HepG2 (cell line): ENCODE results near the gene VGF. TPM values are rescaled to one million over a fixed set of nuclear protein-coding genes. Genes with fewer than 3 reads are reported as not detected.

ENCODE experiments used
- ARHGAP35 ChIP-seq: sonication (generic); formaldehyde crosslinking; IDR thresholded peaks from 2 replicates; pipeline ENCODE4 v1.9.0; 2022; ENCODE audit warnings: mild to moderate bottlenecking, inconsistent platforms, moderate library complexity, missing genetic modification reagents, borderline replicate concordance
- EEA1 ChIP-seq: sonication (generic); formaldehyde crosslinking; IDR thresholded peaks from 2 replicates; pipeline ENCODE4 v1.5.1; 2020; ENCODE audit warnings: mild to moderate bottlenecking, missing genetic modification reagents, borderline replicate concordance
- ESRRA ChIP-seq: sonication (generic); formaldehyde crosslinking; IDR thresholded peaks from 2 replicates; pipeline ENCODE4 v1.5.1; 2020; ENCODE audit warnings: mild to moderate bottlenecking, low read depth, missing genetic modification reagents
- HCFC1 ChIP-seq: fragments of 150-350 bp; IDR thresholded peaks from 2 replicates; pipeline ENCODE4 v1.6.1; 2014; ENCODE audit warnings: low read depth, low read length
- HIVEP1 ChIP-seq: sonication (generic); formaldehyde crosslinking; IDR thresholded peaks from 2 replicates; pipeline ENCODE4 v1.4.0; 2020; ENCODE audit warnings: mild to moderate bottlenecking, missing genetic modification reagents
- HOXA5 ChIP-seq: sonication (generic); formaldehyde crosslinking; IDR thresholded peaks from 2 replicates; pipeline ENCODE4 v1.4.0; 2020; ENCODE audit warnings: missing genetic modification reagents
- MEIS2 ChIP-seq: sonication (generic); formaldehyde crosslinking; IDR thresholded peaks from 2 replicates; pipeline ENCODE4 v1.9.0; 2021; ENCODE audit warnings: mild to moderate bottlenecking, missing genetic modification reagents
- NFRKB ChIP-seq: fragments of 450-650 bp; IDR thresholded peaks from 2 replicates; pipeline ENCODE4 v1.6.1; 2017
- NONO ChIP-seq, 2 experiments: fragments of 450-650 bp in 1 of 2; sonication (generic) in 1 of 2; formaldehyde crosslinking in 1 of 2; IDR thresholded peaks in 1 of 2; conservative IDR thresholded peaks in 1 of 2; 2 replicates each; pipeline versions ENCODE4 v1.6.1 to v1.8.0; 2017 to 2022; ENCODE audit warnings: mild to moderate bottlenecking in 1 of 2, missing genetic modification reagents in 1 of 2, moderate library complexity in 1 of 2
- POLR2A ChIP-seq, 2 experiments: IDR thresholded peaks; 2 replicates each; pipeline ENCODE4 v1.6.1; 2011; ENCODE audit warnings: low read depth in 2 of 2, low read length in 2 of 2, mild to moderate bottlenecking in 1 of 2, moderate library complexity in 1 of 2; ENCODE audit not compliant: insufficient read depth in 1 of 2
- POLR2G ChIP-seq: fragments of 200-400 bp; formaldehyde crosslinking; IDR thresholded peaks from 2 replicates; pipeline ENCODE4 v1.6.1; 2018; ENCODE audit warnings: mild to moderate bottlenecking, low read depth, low read length, moderate library complexity
- SMAD1 ChIP-seq: sonication (generic); formaldehyde crosslinking; IDR thresholded peaks from 2 replicates; pipeline ENCODE4 v1.4.0; 2020; ENCODE audit warnings: missing genetic modification reagents, low read depth, mild to moderate bottlenecking, borderline replicate concordance
- SMARCE1 ChIP-seq: fragments of 450-650 bp; IDR thresholded peaks from 2 replicates; pipeline ENCODE4 v1.6.1; 2017; ENCODE audit warnings: borderline replicate concordance
- ZBTB7B ChIP-seq: sonication (generic); formaldehyde crosslinking; IDR thresholded peaks from 2 replicates; pipeline ENCODE4 v1.4.0; 2020; ENCODE audit warnings: missing genetic modification reagents
- ZFP1 ChIP-seq: IDR thresholded peaks from 2 replicates; pipeline ENCODE4 v1.6.1; 2016
- ZMAT3 ChIP-seq: sonication (generic); formaldehyde crosslinking; conservative IDR thresholded peaks from 2 replicates; pipeline ENCODE4 v1.7.0; 2021; ENCODE audit warnings: missing genetic modification reagents
- ZMYM3 ChIP-seq: sonication (generic); formaldehyde crosslinking; IDR thresholded peaks from 2 replicates; pipeline ENCODE4 v1.5.1; 2020; ENCODE audit warnings: mild to moderate bottlenecking, missing genetic modification reagents
- ZNF34 ChIP-seq: sonication (generic); formaldehyde crosslinking; IDR thresholded peaks from 2 replicates; pipeline ENCODE4 v1.4.0; 2020; ENCODE audit warnings: mild to moderate bottlenecking, missing genetic modification reagents, borderline replicate concordance
- ZNF350 ChIP-seq: sonication (generic); formaldehyde crosslinking; IDR thresholded peaks from 2 replicates; pipeline ENCODE4 v1.4.0; 2020; ENCODE audit warnings: mild to moderate bottlenecking, low read depth, missing genetic modification reagents, borderline replicate concordance
- ZNF501 ChIP-seq: sonication (generic); formaldehyde crosslinking; IDR thresholded peaks from 2 replicates; pipeline ENCODE4 v1.5.1; 2020; ENCODE audit warnings: mild to moderate bottlenecking, moderate library complexity, missing genetic modification reagents
- ZNF530 ChIP-seq: sonication (generic); formaldehyde crosslinking; IDR thresholded peaks from 2 replicates; pipeline ENCODE4 v1.5.0; 2020; ENCODE audit warnings: low read depth, mild to moderate bottlenecking, missing genetic modification reagents
- ZNF780A ChIP-seq: sonication (generic); formaldehyde crosslinking; IDR thresholded peaks from 2 replicates; pipeline ENCODE4 v1.8.0; 2022; ENCODE audit warnings: mild to moderate bottlenecking, missing genetic modification reagents, moderate library complexity
- polyA plus RNA-seq, 8 experiments: library from polyadenylated mRNA; depleted of rRNA in 3 of 8; stranded (reverse) in 7 of 8; unstranded in 1 of 8; fragments of >200 nt; fragmentation: Illumina TruSeq in 4 of 8; extraction: Trizol in 4 of 8; gene quantifications; 2 replicates each; pipeline versions ENCODE4 v1.2.1 to v1.2.3, GENCODE V29; 2011 to 2016; ENCODE audit warnings: low read depth in 4 of 8, missing spikeins in 1 of 8, mixed read lengths in 1 of 8; ENCODE audit not compliant: insufficient read depth in 1 of 8
- total RNA-seq, 5 experiments: library from RNA; depleted of rRNA; stranded (reverse); fragments of >200 nt; fragmentation: Illumina TruSeq; extraction: Trizol; gene quantifications; 2 replicates each; pipeline ENCODE4 v1.2.3, GENCODE V29; 2016; ENCODE audit warnings: low read depth in 1 of 5
- TF ChIP-seq, protein P1 (sequence below): sonication (generic); formaldehyde crosslinking; IDR thresholded peaks from 2 replicates; pipeline ENCODE4 v1.8.0; 2022; ENCODE audit warnings: missing genetic modification reagents, mild to moderate bottlenecking, moderate library complexity, borderline replicate concordance
- TF ChIP-seq, protein P2 (sequence below): sonication (generic); formaldehyde crosslinking; IDR thresholded peaks from 2 replicates; pipeline ENCODE4 v1.5.0; 2020; ENCODE audit warnings: mild to moderate bottlenecking, missing genetic modification reagents
- TF ChIP-seq, protein P3 (sequence below): sonication (generic); formaldehyde crosslinking; conservative IDR thresholded peaks from 2 replicates; pipeline ENCODE4 v1.4.0; 2020; ENCODE audit warnings: missing genetic modification reagents

Gene VGF
- total and polyA plus RNA-seq, 2 of the 13 experiments (the other 11 are each of a cell fraction or from before 2014, with no cell fraction given) = 0.12 to 0.46 TPM

DNA sequence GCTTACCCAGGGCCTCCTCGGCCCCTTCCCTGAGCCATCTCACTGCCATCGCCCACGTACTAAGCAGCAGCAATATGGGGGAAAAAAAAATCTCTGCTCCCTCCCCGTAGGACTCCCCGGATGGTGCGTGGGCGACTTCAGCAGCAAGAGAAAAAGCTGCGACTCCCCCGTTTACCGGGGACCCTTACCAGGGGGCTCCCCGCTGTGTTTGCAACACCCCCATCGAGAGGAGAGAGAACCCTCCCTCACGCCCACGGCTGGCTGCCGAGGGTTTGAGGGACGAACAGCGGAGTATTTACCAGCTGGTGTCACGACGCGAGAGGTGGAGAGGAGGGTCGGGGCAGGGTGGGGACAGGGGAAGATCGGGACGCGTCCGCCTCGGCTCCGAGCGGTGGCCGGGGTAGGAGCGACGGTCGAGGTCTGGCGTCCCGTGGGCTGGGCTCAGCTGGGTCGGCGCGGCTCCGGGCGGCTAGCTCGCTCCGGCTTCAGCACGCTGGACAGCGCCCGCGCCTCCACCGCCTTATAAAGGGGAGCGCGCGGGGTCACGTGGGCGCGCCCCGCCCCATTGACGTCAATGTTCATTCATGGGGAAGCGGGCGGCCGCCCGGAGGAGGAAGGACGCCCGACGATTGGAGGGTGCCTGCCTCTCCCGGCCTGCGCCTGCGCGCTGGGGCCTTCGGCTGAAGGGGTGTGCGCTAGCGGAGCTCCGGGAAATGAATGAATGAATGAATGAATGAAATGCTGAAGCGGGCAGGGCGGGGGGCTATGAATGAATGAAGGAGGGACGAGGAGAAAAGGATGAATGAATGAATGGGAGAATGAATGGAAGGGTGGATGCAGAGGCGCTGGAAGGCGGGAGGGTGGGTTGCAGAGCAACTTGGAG lies at the start of gene VGF (continued):
- TF ChIP-seq, protein P1, sequence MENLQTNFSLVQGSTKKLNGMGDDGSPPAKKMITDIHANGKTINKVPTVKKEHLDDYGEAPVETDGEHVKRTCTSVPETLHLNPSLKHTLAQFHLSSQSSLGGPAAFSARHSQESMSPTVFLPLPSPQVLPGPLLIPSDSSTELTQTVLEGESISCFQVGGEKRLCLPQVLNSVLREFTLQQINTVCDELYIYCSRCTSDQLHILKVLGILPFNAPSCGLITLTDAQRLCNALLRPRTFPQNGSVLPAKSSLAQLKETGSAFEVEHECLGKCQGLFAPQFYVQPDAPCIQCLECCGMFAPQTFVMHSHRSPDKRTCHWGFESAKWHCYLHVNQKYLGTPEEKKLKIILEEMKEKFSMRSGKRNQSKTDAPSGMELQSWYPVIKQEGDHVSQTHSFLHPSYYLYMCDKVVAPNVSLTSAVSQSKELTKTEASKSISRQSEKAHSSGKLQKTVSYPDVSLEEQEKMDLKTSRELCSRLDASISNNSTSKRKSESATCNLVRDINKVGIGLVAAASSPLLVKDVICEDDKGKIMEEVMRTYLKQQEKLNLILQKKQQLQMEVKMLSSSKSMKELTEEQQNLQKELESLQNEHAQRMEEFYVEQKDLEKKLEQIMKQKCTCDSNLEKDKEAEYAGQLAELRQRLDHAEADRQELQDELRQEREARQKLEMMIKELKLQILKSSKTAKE = peak; percentile 61; the same call in 1 of the 2 replicates
- TF ChIP-seq ZNF530 (CRISPR knock-in tag) = peak; percentile 90
- peak; percentile 94 for TF ChIP-seq ARHGAP35 (CRISPR knock-in tag)
- TF ChIP-seq, protein P2, sequence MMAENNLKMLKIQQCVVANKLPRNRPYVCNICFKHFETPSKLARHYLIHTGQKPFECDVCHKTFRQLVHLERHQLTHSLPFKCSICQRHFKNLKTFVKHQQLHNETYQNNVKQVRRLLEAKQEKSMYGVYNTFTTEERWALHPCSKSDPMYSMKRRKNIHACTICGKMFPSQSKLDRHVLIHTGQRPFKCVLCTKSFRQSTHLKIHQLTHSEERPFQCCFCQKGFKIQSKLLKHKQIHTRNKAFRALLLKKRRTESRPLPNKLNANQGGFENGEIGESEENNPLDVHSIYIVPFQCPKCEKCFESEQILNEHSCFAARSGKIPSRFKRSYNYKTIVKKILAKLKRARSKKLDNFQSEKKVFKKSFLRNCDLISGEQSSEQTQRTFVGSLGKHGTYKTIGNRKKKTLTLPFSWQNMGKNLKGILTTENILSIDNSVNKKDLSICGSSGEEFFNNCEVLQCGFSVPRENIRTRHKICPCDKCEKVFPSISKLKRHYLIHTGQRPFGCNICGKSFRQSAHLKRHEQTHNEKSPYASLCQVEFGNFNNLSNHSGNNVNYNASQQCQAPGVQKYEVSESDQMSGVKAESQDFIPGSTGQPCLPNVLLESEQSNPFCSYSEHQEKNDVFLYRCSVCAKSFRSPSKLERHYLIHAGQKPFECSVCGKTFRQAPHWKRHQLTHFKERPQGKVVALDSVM (CRISPR knock-in tag) = peak; percentile 71
- TF ChIP-seq, protein P3, sequence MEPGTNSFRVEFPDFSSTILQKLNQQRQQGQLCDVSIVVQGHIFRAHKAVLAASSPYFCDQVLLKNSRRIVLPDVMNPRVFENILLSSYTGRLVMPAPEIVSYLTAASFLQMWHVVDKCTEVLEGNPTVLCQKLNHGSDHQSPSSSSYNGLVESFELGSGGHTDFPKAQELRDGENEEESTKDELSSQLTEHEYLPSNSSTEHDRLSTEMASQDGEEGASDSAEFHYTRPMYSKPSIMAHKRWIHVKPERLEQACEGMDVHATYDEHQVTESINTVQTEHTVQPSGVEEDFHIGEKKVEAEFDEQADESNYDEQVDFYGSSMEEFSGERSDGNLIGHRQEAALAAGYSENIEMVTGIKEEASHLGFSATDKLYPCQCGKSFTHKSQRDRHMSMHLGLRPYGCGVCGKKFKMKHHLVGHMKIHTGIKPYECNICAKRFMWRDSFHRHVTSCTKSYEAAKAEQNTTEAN = peak; percentile 97
- TF ChIP-seq ZFP1 (CRISPR knock-in tag) = peak; percentile 96
- peak; percentile 99 for TF ChIP-seq ZMAT3 (CRISPR knock-in tag)
- TF ChIP-seq ZMYM3 = peak; percentile 62; the same call in 1 of the 2 replicates
- TF ChIP-seq ZNF780A = peak; percentile 96
- peak; percentile 97 for TF ChIP-seq HIVEP1 (CRISPR knock-in tag)
- no peak for TF ChIP-seq POLR2A (IDR thresholded peaks at IDR 0.05; ENCODE audit: insufficient read depth in 1 of 2, low read depth in 2 of 2, low read length in 2 of 2)
- TF ChIP-seq MEIS2 = peak; percentile 99
- no peak for TF ChIP-seq SMARCE1
- peak; percentile 88 for TF ChIP-seq ZBTB7B
- TF ChIP-seq SMAD1 (CRISPR knock-in tag) = 0 out of 2 replicates have a peak, but pooled peaks have one; percentile 43
- TF ChIP-seq HCFC1 = no peak; the same call in 1 of the 2 replicates
- peak; percentile 88 for TF ChIP-seq ZNF350 (CRISPR knock-in tag)
- no peak for TF ChIP-seq NONO (IDR thresholded peaks at IDR 0.05)
- TF ChIP-seq NONO (CRISPR knock-in tag; conservative IDR thresholded peaks at IDR 0.05) = peak; percentile 68
- TF ChIP-seq EEA1 (CRISPR knock-in tag) = peak; percentile 99
- TF ChIP-seq NFRKB = no peak
- no peak for TF ChIP-seq ZNF34
- TF ChIP-seq ESRRA = peak; percentile 87
- peak; percentile 100 for TF ChIP-seq HOXA5 (CRISPR knock-in tag)
- no peak for TF ChIP-seq POLR2G
- peak; percentile 89 for TF ChIP-seq ZNF501 (CRISPR knock-in tag)
